ENCODE results near the gene BIK. TPM values are rescaled to one million over a fixed set of nuclear protein-coding genes. Genes with fewer than 3 reads are reported as not detected.

The BIK gene
- total RNA-seq, 1 experiment from 2014 or later, result 6.9 TPM

- in situ Hi-C loops (cut with HindIII; ENCODE audit: low sequenced_read_pairs), result no loop called here
- DNase-seq (ENCODE audit: low spot score), result no peak
Measured at GRCh38 chr22:43154887-43155536, 44.5 kb downstream of the BIK start.

- no peak for DNase-seq (ENCODE audit: low spot score)
- in situ Hi-C loops (cut with HindIII; ENCODE audit: low sequenced_read_pairs), result no loop called here
Measured at GRCh38 chr22:43155789-43156188, 45.2 kb downstream of the BIK start.

GRCh38 chr22:43156413-43156812, 45.9 kb downstream of the BIK start:
- in situ Hi-C loops (cut with HindIII; ENCODE audit: low sequenced_read_pairs), result no loop called here
- no peak for DNase-seq (ENCODE audit: low spot score)

GRCh38 chr22:43157874-43158546, 47.5 kb downstream of the BIK start:
- no peak for DNase-seq (ENCODE audit: low spot score)
- in situ Hi-C loops (cut with HindIII; ENCODE audit: low sequenced_read_pairs), result no loop called here

- in situ Hi-C loops (cut with HindIII; ENCODE audit: low sequenced_read_pairs), result no loop called here
- DNase-seq (ENCODE audit: low spot score), result no peak
Measured at GRCh38 chr22:43158778-43159483, 48.4 kb downstream of the BIK start.

- in situ Hi-C loops (cut with HindIII; ENCODE audit: low sequenced_read_pairs), result no loop called here
- no peak for DNase-seq (ENCODE audit: low spot score)
Measured at GRCh38 chr22:43159484-43160178, 49.1 kb downstream of the BIK start.

GRCh38 chr22:43160497-43161126, 50.1 kb downstream of the BIK start:
- DNase-seq (ENCODE audit: low spot score), result no peak
- in situ Hi-C loops (cut with HindIII; ENCODE audit: low sequenced_read_pairs), result no loop called here

GRCh38 chr22:43162412-43163150, 52.0 kb downstream of the BIK start:
- in situ Hi-C loops (cut with HindIII; ENCODE audit: low sequenced_read_pairs), result no loop called here
- no peak for DNase-seq (ENCODE audit: low spot score)

- no peak for DNase-seq (ENCODE audit: low spot score)
- in situ Hi-C loops (cut with HindIII; ENCODE audit: low sequenced_read_pairs), result no loop called here
Measured at GRCh38 chr22:43163241-43163795, 52.8 kb downstream of the BIK start.

- DNase-seq (ENCODE audit: low spot score), result no peak
Measured at GRCh38 chr22:43164636-43165035, 54.1 kb downstream of the BIK start.

GRCh38 chr22:43166132-43166930, 55.8 kb downstream of the BIK start:
- no peak for DNase-seq (ENCODE audit: low spot score)
- in situ Hi-C loops (cut with HindIII; ENCODE audit: low sequenced_read_pairs), result no loop called here

More at GRCh38 chr22:43164636-43165035, 54.1 kb downstream of the BIK start:
- in situ Hi-C loops (cut with HindIII; ENCODE audit: low sequenced_read_pairs), result no loop called here

GRCh38 chr22:43167001-43167589, 56.5 kb downstream of the BIK start:
- no peak for DNase-seq (ENCODE audit: low spot score)
- in situ Hi-C loops (cut with HindIII; ENCODE audit: low sequenced_read_pairs), result no loop called here

- no peak for DNase-seq (ENCODE audit: low spot score)
- in situ Hi-C loops (cut with HindIII; ENCODE audit: low sequenced_read_pairs), result no loop called here
Measured at GRCh38 chr22:43168471-43169309, 58.1 kb downstream of the BIK start.

- DNase-seq (ENCODE audit: low spot score), result no peak
- in situ Hi-C loops (cut with HindIII; ENCODE audit: low sequenced_read_pairs), result no loop called here
Measured at GRCh38 chr22:43169310-43170130, 59.0 kb downstream of the BIK start.

GRCh38 chr22:43170131-43170480, 59.6 kb downstream of the BIK start:
- in situ Hi-C loops (cut with HindIII; ENCODE audit: low sequenced_read_pairs), result no loop called here
- DNase-seq (ENCODE audit: low spot score), result no peak

- in situ Hi-C loops (cut with HindIII; ENCODE audit: low sequenced_read_pairs), result no loop called here
Measured at GRCh38 chr22:43171019-43171491, 60.5 kb downstream of the BIK start.

More at GRCh38 chr22:43171019-43171491, 60.5 kb downstream of the BIK start:
- no peak for DNase-seq (ENCODE audit: low spot score)
